IMR-90 (cell line): ENCODE measurements around the gene ATG7. TPM values are rescaled to one million over a fixed set of nuclear protein-coding genes. Genes with fewer than 3 reads are reported as not detected.
A peak's percentile ranks its signal among the peaks of the same experiment; 100 is the strongest.

ENCODE experiments used
- ATAC-seq: fragments of 200-7000 bp; cut with Tn5 transposase; 2 replicates; pipeline ENCODE4 v1.9.1; 2020; ENCODE audit warnings: low read depth, mild to moderate bottlenecking, moderate library complexity
- BruUV-seq: library from RNA; stranded (reverse); fragments of 400-500 nt; replicated peaks from 2 replicates; lab custom pipeline; 2021; lab: Mats Ljungman, UMichigan
- CTCF ChIA-PET: fragments of 300-600 bp; formaldehyde crosslinking; extraction: SDS; loops from one replicate; lab custom pipeline; 2021; ENCODE audit warnings: antibody characterized with exemption; lab: Yijun Ruan, JAX
- POLR2A ChIA-PET: fragments of 300-600 bp; sonication (Branson Sonifier 250); formaldehyde crosslinking; loops from one replicate; lab custom pipeline; 2022; ENCODE audit warnings: antibody characterized with exemption; ENCODE audit not compliant: unreplicated experiment; lab: Charles Lee
- DNase-seq: peaks from one replicate; pipeline ENCODE4 v3.0.0; 2013
- H2AFZ ChIP-seq: replicated peaks from 2 replicates; pipeline ENCODE3; 2013; ENCODE audit warnings: low read length, mild to moderate bottlenecking; ENCODE audit not compliant: poor library complexity
- H2AK5ac ChIP-seq: 2 replicates; pipeline ENCODE4 v1.6.1; 2013; ENCODE audit warnings: low read depth, low read length, inconsistent platforms
- H2AK9ac ChIP-seq: replicated peaks from 2 replicates; pipeline ENCODE3; 2013; ENCODE audit warnings: mild to moderate bottlenecking, low read depth, low read length, moderate library complexity; ENCODE audit not compliant: poor library complexity
- H2BK120ac ChIP-seq: 2 replicates; pipeline ENCODE4 v1.6.1; 2013; ENCODE audit warnings: low read depth, low read length, inconsistent platforms
- H2BK15ac ChIP-seq: 3 replicates; pipeline ENCODE4 v1.6.1; 2013; ENCODE audit warnings: low read depth, low read length, inconsistent platforms
- H2BK20ac ChIP-seq: 2 replicates; pipeline ENCODE4 v1.6.1; 2013; ENCODE audit warnings: low read depth, mild to moderate bottlenecking, inconsistent platforms, low read length, moderate library complexity
- H2BK5ac ChIP-seq: 2 replicates; pipeline ENCODE4 v1.6.1; 2013; ENCODE audit warnings: mild to moderate bottlenecking, low read depth, low read length, inconsistent platforms; ENCODE audit not compliant: poor library complexity, severe bottlenecking
- H3K14ac ChIP-seq: replicated peaks from 2 replicates; pipeline ENCODE4 v1.6.1; 2013; ENCODE audit warnings: low read depth, low read length, inconsistent platforms
- H3K18ac ChIP-seq: 2 replicates; pipeline ENCODE4 v1.6.1; 2013; ENCODE audit warnings: low read depth, low read length, control low read depth
- H3K23ac ChIP-seq: 2 replicates; pipeline ENCODE4 v1.6.1; 2013; ENCODE audit warnings: low read depth, low read length, inconsistent platforms
- H3K27ac ChIP-seq: 2 replicates; pipeline ENCODE4 v1.5.1; 2013; ENCODE audit warnings: mild to moderate bottlenecking, control low read depth, low read length; ENCODE audit not compliant: insufficient read depth
- H3K27me3 ChIP-seq: 2 replicates; pipeline ENCODE4 v1.6.1; 2013; ENCODE audit warnings: low read length; ENCODE audit not compliant: control insufficient read depth, insufficient read depth
- H3K36me3 ChIP-seq: 2 replicates; pipeline ENCODE4 v1.6.1; 2013; ENCODE audit warnings: low read length, mixed read lengths; ENCODE audit not compliant: control insufficient read depth, insufficient read depth
- H3K4ac ChIP-seq: 2 replicates; pipeline ENCODE4 v1.6.1; 2013; ENCODE audit warnings: low read depth, low read length, inconsistent platforms
- H3K4me1 ChIP-seq: 2 replicates; pipeline ENCODE4 v1.6.1; 2013; ENCODE audit warnings: low read length, mixed read lengths; ENCODE audit not compliant: control insufficient read depth, insufficient read depth
- H3K4me2 ChIP-seq: 2 replicates; pipeline ENCODE4 v1.6.1; 2013; ENCODE audit warnings: low read depth, mild to moderate bottlenecking, control low read depth, low read length, moderate library complexity
- H3K4me3 ChIP-seq: 2 replicates; pipeline ENCODE4 v1.5.1; 2013; ENCODE audit warnings: low read depth, mild to moderate bottlenecking, control low read depth, low read length, moderate library complexity; ENCODE audit not compliant: insufficient read depth
- H3K56ac ChIP-seq: 2 replicates; pipeline ENCODE4 v1.6.1; 2013; ENCODE audit warnings: low read length, inconsistent platforms; ENCODE audit not compliant: insufficient read depth; ENCODE audit errors: extremely low read depth
- H3K79me1 ChIP-seq, 2 experiments: 2 replicates each; pipeline ENCODE4 v1.6.1; 2013; ENCODE audit warnings: low read length in 2 of 2, inconsistent platforms in 1 of 2, low read depth in 1 of 2
- H3K9ac ChIP-seq: 2 replicates; pipeline ENCODE4 v1.6.1; 2013; ENCODE audit warnings: low read depth, low read length, control low read depth
- H3K9me1 ChIP-seq: 2 replicates; pipeline ENCODE4 v1.6.1; 2013; ENCODE audit warnings: low read length, inconsistent platforms; ENCODE audit not compliant: insufficient read depth
- H3K9me3 ChIP-seq: 2 replicates; pipeline ENCODE4 v1.6.1; 2013; ENCODE audit warnings: low read length; ENCODE audit not compliant: control insufficient read depth, insufficient read depth
- H4K20me1 ChIP-seq: 2 replicates; pipeline ENCODE4 v1.6.1; 2013; ENCODE audit warnings: low read length, inconsistent platforms; ENCODE audit not compliant: insufficient read depth
- H4K5ac ChIP-seq: 2 replicates; pipeline ENCODE4 v1.6.1; 2013; ENCODE audit warnings: mild to moderate bottlenecking, low read depth, low read length, control low read depth
- H4K8ac ChIP-seq, 2 experiments: 2 replicates each; pipeline ENCODE4 v1.6.1; 2013; ENCODE audit warnings: low read depth in 2 of 2, low read length in 2 of 2, control low read depth in 1 of 2, inconsistent platforms in 1 of 2
- H4K91ac ChIP-seq: 2 replicates; pipeline ENCODE4 v1.6.1; 2013; ENCODE audit warnings: low read depth, low read length, inconsistent platforms; ENCODE audit not compliant: insufficient read depth
- BHLHE40 ChIP-seq: fragments of 150-350 bp; IDR thresholded peaks from 2 replicates; pipeline ENCODE4 v1.6.1; 2016; ENCODE audit warnings: mild to moderate bottlenecking, low read depth, low read length
- CEBPB ChIP-seq: IDR thresholded peaks from 2 replicates; pipeline ENCODE4 v1.6.1; 2012; ENCODE audit warnings: low read depth, low read length, improper control_type of control experiment
- CHD1 ChIP-seq: IDR thresholded peaks from 2 replicates; pipeline ENCODE4 v1.6.1; 2012; ENCODE audit warnings: low read depth, low read length, improper control_type of control experiment
- FOS ChIP-seq: fragments of 150-350 bp; IDR thresholded peaks from 2 replicates; pipeline ENCODE4 v1.6.1; 2016; ENCODE audit warnings: low read depth, low read length
- MAFK ChIP-seq: IDR thresholded peaks from 2 replicates; pipeline ENCODE4 v1.6.1; 2012; ENCODE audit warnings: low read depth, low read length, improper control_type of control experiment
- MAZ ChIP-seq: IDR thresholded peaks from 2 replicates; pipeline ENCODE4 v1.6.1; 2012; ENCODE audit warnings: low read depth, mild to moderate bottlenecking, low read length, improper control_type of control experiment, moderate library complexity, borderline replicate concordance
- NFE2L2 ChIP-seq: fragments of 150-350 bp; IDR thresholded peaks from 2 replicates; pipeline ENCODE4 v1.6.1; 2016; ENCODE audit warnings: low read depth, mild to moderate bottlenecking, low read length
- POLR2A ChIP-seq: IDR thresholded peaks from 2 replicates; pipeline ENCODE4 v1.6.1; 2012; ENCODE audit warnings: mild to moderate bottlenecking, low read depth, low read length
- RAD21 ChIP-seq: IDR thresholded peaks from 2 replicates; pipeline ENCODE4 v1.6.1; 2012; ENCODE audit warnings: low read length, improper control_type of control experiment
- RCOR1 ChIP-seq: IDR thresholded peaks from 2 replicates; pipeline ENCODE4 v1.6.1; 2012; ENCODE audit warnings: mild to moderate bottlenecking, low read length, improper control_type of control experiment; ENCODE audit not compliant: insufficient replicate concordance
- RFX5 ChIP-seq: IDR thresholded peaks from 2 replicates; pipeline ENCODE4 v1.8.0; 2012; ENCODE audit warnings: low read depth, mild to moderate bottlenecking, low read length, moderate library complexity
- SMC3 ChIP-seq: fragments of 150-350 bp; IDR thresholded peaks from 2 replicates; pipeline ENCODE4 v1.6.1; 2016; ENCODE audit warnings: low read depth, mild to moderate bottlenecking, antibody characterized with exemption, low read length, moderate library complexity
- WGBS, 2 experiments: methylation state at CpG; one replicate each; pipeline versions ENCODE4 v1.1.5 to v1.1.7; 2013; ENCODE audit warnings: missing lambda C conversion rate in 2 of 2; ENCODE audit not compliant: insufficient read length in 1 of 2; ENCODE audit errors: extremely low coverage in 2 of 2; 5-methylcytosine and 5-hydroxymethylcytosine counted together
- dilution Hi-C: fragments of 300-500 bp; cut with HindIII; formaldehyde crosslinking; loops from one replicate; pipeline ENCODE4 v1.14.3; 2018; ENCODE audit warnings: low sequenced_read_pairs; ENCODE audit not compliant: unreplicated experiment
- in situ Hi-C: fragments of 300-500 bp; cut with MboI; formaldehyde crosslinking; loops from 3 replicates; pipeline ENCODE4 v1.14.3; 2019; ENCODE audit warnings: low sequenced_read_pairs, inconsistent platforms, mixed read lengths
- intact Hi-C: fragments of 100-400 bp; cut with micrococcal nuclease; formaldehyde crosslinking; loops from 2 replicates; pipeline ENCODE4 v1.10.0; 2022
- polyA plus RNA-seq, 3 experiments: library from polyadenylated mRNA; depleted of rRNA; stranded (reverse); fragments of >200 nt; gene quantifications; 2 replicates each; pipeline ENCODE4 v1.2.3, GENCODE V29; 2012; ENCODE audit warnings: low replicate concordance in 1 of 3
- total RNA-seq: library from RNA; depleted of rRNA; stranded (reverse); fragments of >200 nt; gene quantifications from 2 replicates; pipeline ENCODE4 v1.2.3, GENCODE V29; 2012
- TF ChIP-seq, protein P1 (sequence below): conservative IDR thresholded peaks from 2 replicates; pipeline ENCODE4 v1.5.1; 2012; ENCODE audit warnings: mild to moderate bottlenecking, low read depth, low read length, improper control_type of control experiment
- TF ChIP-seq, protein P2 (sequence below): fragments of 150-350 bp; IDR thresholded peaks from 2 replicates; pipeline ENCODE4 v1.6.1; 2016; ENCODE audit warnings: low read depth, mild to moderate bottlenecking, low read length, moderate library complexity, borderline replicate concordance
- TF ChIP-seq, protein P3 (sequence below): fragments of 150-350 bp; IDR thresholded peaks from 2 replicates; pipeline ENCODE4 v1.6.1; 2017; ENCODE audit warnings: mild to moderate bottlenecking, antibody characterized with exemption, low read length, low read depth

The ATG7 gene
- total and polyA plus RNA-seq, 2 of the 4 experiments (the other 2 are of a cell fraction): 15.6 to 51.4 TPM

DNA sequence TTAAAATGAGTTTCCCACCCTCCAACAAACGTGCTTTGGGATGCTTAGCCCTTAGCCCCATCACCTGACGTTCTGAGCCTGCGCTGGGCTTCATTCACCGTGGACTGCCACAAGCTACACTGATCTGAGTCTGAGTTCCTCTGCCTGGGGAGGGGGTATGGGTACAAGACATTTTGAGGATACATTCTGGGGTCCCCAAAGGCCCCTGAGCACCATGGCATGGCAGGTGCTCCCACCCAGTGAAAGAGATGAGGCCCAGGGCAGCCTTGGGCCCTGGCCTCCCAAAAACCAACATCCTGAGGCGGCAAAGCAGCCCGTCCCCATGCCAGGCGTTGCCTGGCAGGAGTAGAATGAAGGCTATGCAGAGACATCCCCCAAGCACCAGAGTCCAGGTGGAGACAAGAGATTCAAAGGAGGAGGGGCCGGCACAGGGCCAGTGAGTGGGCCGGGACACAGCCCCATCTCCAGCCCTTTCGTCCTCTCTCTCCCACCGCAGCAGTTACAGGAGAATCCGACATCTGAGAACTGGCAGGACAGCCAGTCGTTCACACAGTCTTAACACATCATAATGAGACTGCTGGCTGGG, 297.1 kb downstream of the ATG7 start:
- CTCF ChIA-PET: no interaction called here
- H3K18ac ChIP-seq: peak overlapping the region; percentile 88
- peaks cover 40% of the 10 kb centered on the region for H4K20me1 ChIP-seq
- no TSS peak for BruUV-seq
- H3K27ac ChIP-seq: peak overlapping the region; percentile 93
- dilution Hi-C loops: no loop called here
- H2BK120ac ChIP-seq: peak overlapping the region; percentile 98
- ATAC-seq: no peak
- H3K9me1 ChIP-seq: peaks cover 37% of the 10 kb centered on the region
- H3K36me3 ChIP-seq: peaks cover 42% of the 10 kb centered on the region
- no peaks in the 10 kb centered on the region for H3K27me3 ChIP-seq
- H4K8ac ChIP-seq: peak overlapping the region; percentile 79 to 98
- no peak overlapping the region; the same call in 1 of the 2 replicates for H3K4me3 ChIP-seq
- no peak for DNase-seq
- no peak for TF ChIP-seq MAFK
- no peak for TF ChIP-seq SMC3
- no peak for TF ChIP-seq CEBPB
- TF ChIP-seq RCOR1: no peak
- TF ChIP-seq, protein P1, sequence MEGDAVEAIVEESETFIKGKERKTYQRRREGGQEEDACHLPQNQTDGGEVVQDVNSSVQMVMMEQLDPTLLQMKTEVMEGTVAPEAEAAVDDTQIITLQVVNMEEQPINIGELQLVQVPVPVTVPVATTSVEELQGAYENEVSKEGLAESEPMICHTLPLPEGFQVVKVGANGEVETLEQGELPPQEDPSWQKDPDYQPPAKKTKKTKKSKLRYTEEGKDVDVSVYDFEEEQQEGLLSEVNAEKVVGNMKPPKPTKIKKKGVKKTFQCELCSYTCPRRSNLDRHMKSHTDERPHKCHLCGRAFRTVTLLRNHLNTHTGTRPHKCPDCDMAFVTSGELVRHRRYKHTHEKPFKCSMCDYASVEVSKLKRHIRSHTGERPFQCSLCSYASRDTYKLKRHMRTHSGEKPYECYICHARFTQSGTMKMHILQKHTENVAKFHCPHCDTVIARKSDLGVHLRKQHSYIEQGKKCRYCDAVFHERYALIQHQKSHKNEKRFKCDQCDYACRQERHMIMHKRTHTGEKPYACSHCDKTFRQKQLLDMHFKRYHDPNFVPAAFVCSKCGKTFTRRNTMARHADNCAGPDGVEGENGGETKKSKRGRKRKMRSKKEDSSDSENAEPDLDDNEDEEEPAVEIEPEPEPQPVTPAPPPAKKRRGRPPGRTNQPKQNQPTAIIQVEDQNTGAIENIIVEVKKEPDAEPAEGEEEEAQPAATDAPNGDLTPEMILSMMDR: no peak
- TF ChIP-seq RAD21: no peak
- TF ChIP-seq, protein P2, sequence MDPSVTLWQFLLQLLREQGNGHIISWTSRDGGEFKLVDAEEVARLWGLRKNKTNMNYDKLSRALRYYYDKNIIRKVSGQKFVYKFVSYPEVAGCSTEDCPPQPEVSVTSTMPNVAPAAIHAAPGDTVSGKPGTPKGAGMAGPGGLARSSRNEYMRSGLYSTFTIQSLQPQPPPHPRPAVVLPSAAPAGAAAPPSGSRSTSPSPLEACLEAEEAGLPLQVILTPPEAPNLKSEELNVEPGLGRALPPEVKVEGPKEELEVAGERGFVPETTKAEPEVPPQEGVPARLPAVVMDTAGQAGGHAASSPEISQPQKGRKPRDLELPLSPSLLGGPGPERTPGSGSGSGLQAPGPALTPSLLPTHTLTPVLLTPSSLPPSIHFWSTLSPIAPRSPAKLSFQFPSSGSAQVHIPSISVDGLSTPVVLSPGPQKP: no peak
- TF ChIP-seq FOS: no peak
- TF ChIP-seq CHD1: no peak
- no peak for TF ChIP-seq POLR2A
- no peak for TF ChIP-seq BHLHE40
- no peak for TF ChIP-seq NFE2L2
- TF ChIP-seq, protein P3, sequence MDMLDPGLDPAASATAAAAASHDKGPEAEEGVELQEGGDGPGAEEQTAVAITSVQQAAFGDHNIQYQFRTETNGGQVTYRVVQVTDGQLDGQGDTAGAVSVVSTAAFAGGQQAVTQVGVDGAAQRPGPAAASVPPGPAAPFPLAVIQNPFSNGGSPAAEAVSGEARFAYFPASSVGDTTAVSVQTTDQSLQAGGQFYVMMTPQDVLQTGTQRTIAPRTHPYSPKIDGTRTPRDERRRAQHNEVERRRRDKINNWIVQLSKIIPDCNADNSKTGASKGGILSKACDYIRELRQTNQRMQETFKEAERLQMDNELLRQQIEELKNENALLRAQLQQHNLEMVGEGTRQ: no peak
- TF ChIP-seq MAZ: no peak
- TF ChIP-seq RFX5: no peak
- peak overlapping the region; percentile 99 for H2BK5ac ChIP-seq
- H2AFZ ChIP-seq: no peak overlapping the region
- H3K4ac ChIP-seq: peak overlapping the region; percentile 78
- peaks cover 28 to 90% of the 10 kb centered on the region in 2 experiments for H3K79me1 ChIP-seq
- peak overlapping the region; percentile 69 for H3K56ac ChIP-seq
- H4K91ac ChIP-seq: peak overlapping the region; percentile 94
- peaks cover 27% of the 10 kb centered on the region for H3K4me1 ChIP-seq
- intact Hi-C loops: no loop called here
- 100% methylated on average over 6 of the region's 13 CpGs; no CpG with 5 or more reads in 1 of the 2 experiments for WGBS, 2 experiments
- H2AK9ac ChIP-seq: peak overlapping the region; percentile 2
- H4K5ac ChIP-seq: peak overlapping the region; percentile 43; the same call in 1 of the 2 replicates
- POLR2A ChIA-PET: interaction anchor here (0.8 kb wide), 1 partner anchor 338 kb away, joined by 3 read pairs; no protein-coding TSS in a partner anchor
- H3K9ac ChIP-seq: peak overlapping the region; percentile 67; the same call in 1 of the 2 replicates
- peak overlapping the region; percentile 36 for H3K23ac ChIP-seq
- H3K9me3 ChIP-seq: no peaks in the 10 kb centered on the region
- H3K4me2 ChIP-seq: peak overlapping the region; percentile 56; the same call in 1 of the 2 replicates
- in situ Hi-C loops: loop anchor here (10.0 kb wide), 1 partner anchor 76 kb away; the partner anchor contains the start of gene VGLL4
- peak overlapping the region; percentile 55 for H2BK20ac ChIP-seq
- H2BK15ac ChIP-seq: peak overlapping the region; percentile 69; the same call in 2 of the 3 replicates
- peak overlapping the region; percentile 90 for H2AK5ac ChIP-seq
- H3K14ac ChIP-seq: peak overlapping the region; percentile 56
